ENCODE results near the gene NF2.

DNA sequence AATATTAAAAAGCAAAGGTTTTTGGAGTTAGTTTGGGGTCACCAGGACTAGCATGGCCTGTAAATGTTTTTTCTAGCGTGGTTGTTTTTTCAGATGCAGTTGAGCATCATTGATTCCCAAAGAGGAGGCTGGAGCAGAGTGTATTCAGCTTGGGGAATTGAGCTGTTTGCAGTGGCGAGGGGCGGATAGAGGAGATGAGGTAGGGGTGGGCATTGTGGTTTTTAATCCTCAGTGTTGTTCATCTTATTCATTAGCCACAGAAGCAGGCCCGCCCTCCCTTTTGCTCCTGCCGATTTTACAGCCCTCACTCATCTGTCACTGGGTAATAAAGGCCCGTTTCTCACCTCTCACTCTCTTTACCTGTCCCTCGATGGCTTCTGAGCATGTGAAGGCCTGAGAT, 51.4 kb downstream of the NF2 start:
- TF ChIP-seq, protein P1, sequence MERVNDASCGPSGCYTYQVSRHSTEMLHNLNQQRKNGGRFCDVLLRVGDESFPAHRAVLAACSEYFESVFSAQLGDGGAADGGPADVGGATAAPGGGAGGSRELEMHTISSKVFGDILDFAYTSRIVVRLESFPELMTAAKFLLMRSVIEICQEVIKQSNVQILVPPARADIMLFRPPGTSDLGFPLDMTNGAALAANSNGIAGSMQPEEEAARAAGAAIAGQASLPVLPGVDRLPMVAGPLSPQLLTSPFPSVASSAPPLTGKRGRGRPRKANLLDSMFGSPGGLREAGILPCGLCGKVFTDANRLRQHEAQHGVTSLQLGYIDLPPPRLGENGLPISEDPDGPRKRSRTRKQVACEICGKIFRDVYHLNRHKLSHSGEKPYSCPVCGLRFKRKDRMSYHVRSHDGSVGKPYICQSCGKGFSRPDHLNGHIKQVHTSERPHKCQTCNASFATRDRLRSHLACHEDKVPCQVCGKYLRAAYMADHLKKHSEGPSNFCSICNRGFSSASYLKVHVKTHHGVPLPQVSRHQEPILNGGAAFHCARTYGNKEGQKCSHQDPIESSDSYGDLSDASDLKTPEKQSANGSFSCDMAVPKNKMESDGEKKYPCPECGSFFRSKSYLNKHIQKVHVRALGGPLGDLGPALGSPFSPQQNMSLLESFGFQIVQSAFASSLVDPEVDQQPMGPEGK (CRISPR knock-in tag; IDR thresholded peaks at IDR 0.05; ENCODE audit: borderline replicate concordance), result no peak
- no peak for TF ChIP-seq GLIS3 (CRISPR knock-in tag; IDR thresholded peaks at IDR 0.05)
- TF ChIP-seq ZC3H10 (CRISPR knock-in tag; IDR thresholded peaks at IDR 0.05), result no peak
- TF ChIP-seq ARNTL (CRISPR knock-in tag; IDR thresholded peaks at IDR 0.05; ENCODE audit: borderline replicate concordance, low read depth), result no peak

Measured in SK-N-SH treated with all-trans-retinoic acid at 6 μM for 48 hours (cell line).